HCT116 (cell line): ENCODE measurements around the gene MEIS1. TPM values are rescaled to one million over a fixed set of nuclear protein-coding genes. Genes with fewer than 3 reads are reported as not detected.

ENCODE experiments used
- ATAC-seq: fragments of 200-7000 bp; cut with Tn5 transposase; 2 replicates; pipeline ENCODE4 v1.9.1; 2020; ENCODE audit warnings: mild to moderate bottlenecking, moderate library complexity
- BruUV-seq: library from RNA; stranded (reverse); fragments of 400-500 nt; replicated peaks from 2 replicates; lab custom pipeline; 2021; lab: Mats Ljungman, UMichigan
- CTCF ChIA-PET: fragments of 300-600 bp; sonication (Branson Sonifier 250); formaldehyde crosslinking; loops from one replicate; lab custom pipeline; 2021; ENCODE audit warnings: antibody characterized with exemption; lab: Charles Lee
- POLR2A ChIA-PET: fragments of 300-600, 350-600 bp; sonication (Branson Sonifier 250); formaldehyde crosslinking; loops from one replicate; lab custom pipeline; 2021; ENCODE audit warnings: antibody characterized with exemption; lab: Charles Lee
- RAD21 ChIA-PET, 2 experiments: fragments of 300-600 bp; sonication (Branson Sonifier 250); formaldehyde crosslinking; loops; one replicate each; lab custom pipeline; 2023; ENCODE audit warnings: low total read pairs in 2 of 2; ENCODE audit not compliant: uncharacterized antibody in 2 of 2, unreplicated experiment in 2 of 2, low non-redundant PET in 1 of 2; lab: Charles Lee
- DNase-seq: peaks from one replicate; pipeline ENCODE4 v3.0.0-alpha.2; 2010; ENCODE audit warnings: low read depth, low spot score
- H2AFZ ChIP-seq: fragments of 200-600 bp; shearing (Covaris generic), sonication (generic); 2 replicates; pipeline ENCODE4 v1.6.1; 2017; ENCODE audit warnings: low read depth, mixed run types, mixed read lengths, antibody characterized with exemption, low read length; ENCODE audit not compliant: poor library complexity, severe bottlenecking
- H3K27ac ChIP-seq: 2 replicates; pipeline ENCODE4 v1.5.1; 2012; ENCODE audit warnings: low read depth, low read length
- H3K27me3 ChIP-seq: fragments of 200-600 bp; sonication (generic); 2 replicates; pipeline ENCODE4 v1.6.1; 2016; ENCODE audit warnings: mixed run types, low read length, mixed read lengths; ENCODE audit not compliant: insufficient read depth
- H3K36me3 ChIP-seq, 2 experiments: fragments of 200-500 bp in 1 of 2; fragments of 200-600 bp in 1 of 2; sonication (Bioruptor generic) in 1 of 2; sonication (generic) in 1 of 2; 2 replicates each; pipeline versions ENCODE4 v1.5.1 to v1.6.1; 2014 to 2016; ENCODE audit warnings: low read length in 2 of 2, inconsistent platforms in 1 of 2, mixed read lengths in 1 of 2, mixed run types in 1 of 2; ENCODE audit not compliant: insufficient read depth in 2 of 2, control insufficient read depth in 1 of 2
- H3K4me1 ChIP-seq, 2 experiments: fragments of 200-600 bp in 1 of 2; sonication (generic) in 1 of 2; 2 replicates each; pipeline versions ENCODE4 v1.5.1 to v1.6.1; 2012 to 2017; ENCODE audit warnings: low read length in 2 of 2, inconsistent platforms in 1 of 2, mild to moderate bottlenecking in 1 of 2, mixed read lengths in 1 of 2, mixed run types in 1 of 2, moderate library complexity in 1 of 2; ENCODE audit not compliant: insufficient read depth in 2 of 2, control insufficient read depth in 1 of 2
- H3K4me2 ChIP-seq: fragments of 200-600 bp; sonication (generic); 2 replicates; pipeline ENCODE4 v1.6.1; 2017; ENCODE audit warnings: mixed run types, low read length, mixed read lengths
- H3K4me3 ChIP-seq, 2 experiments: fragments of 200-600 bp in 1 of 2; sonication (generic) in 1 of 2; replicated peaks in 1 of 2; 2 replicates each; pipeline ENCODE4 v1.5.1; 2011 to 2016; ENCODE audit warnings: low read length in 2 of 2, control low read depth in 1 of 2, low read depth in 1 of 2, mild to moderate bottlenecking in 1 of 2, mixed read lengths in 1 of 2, mixed run types in 1 of 2
- H3K79me2 ChIP-seq: fragments of 200-600 bp; sonication (generic); 2 replicates; pipeline ENCODE4 v1.6.1; 2017; ENCODE audit warnings: mild to moderate bottlenecking, mixed run types, low read length, moderate library complexity, mixed read lengths; ENCODE audit not compliant: insufficient read depth
- H3K9ac ChIP-seq: fragments of 200-600 bp; sonication (generic); 2 replicates; pipeline ENCODE4 v1.6.1; 2016; ENCODE audit warnings: low read length, mixed read lengths
- H3K9me2 ChIP-seq: fragments of 200-600 bp; sonication (generic), shearing (Covaris generic); 2 replicates; pipeline ENCODE4 v1.6.1; 2017; ENCODE audit warnings: mixed run types, mild to moderate bottlenecking, moderate library complexity; ENCODE audit not compliant: insufficient read depth
- H3K9me3 ChIP-seq, 2 experiments: fragments of 200-500 bp in 1 of 2; fragments of 200-600 bp in 1 of 2; sonication (Bioruptor generic) in 1 of 2; sonication (generic) in 1 of 2; 2 replicates each; pipeline ENCODE4 v1.6.1; 2014 to 2017; ENCODE audit warnings: low read length in 2 of 2, mixed read lengths in 2 of 2, inconsistent platforms in 1 of 2, low read depth in 1 of 2, mild to moderate bottlenecking in 1 of 2, mixed run types in 1 of 2, moderate library complexity in 1 of 2; ENCODE audit not compliant: control insufficient read depth in 1 of 2, insufficient read depth in 1 of 2
- H4K20me1 ChIP-seq: fragments of 200-600 bp; sonication (generic), shearing (Covaris generic); 2 replicates; pipeline ENCODE4 v1.6.1; 2017; ENCODE audit warnings: mixed run types, mild to moderate bottlenecking, moderate library complexity; ENCODE audit not compliant: insufficient read depth
- ATF3 ChIP-seq: IDR thresholded peaks from 2 replicates; pipeline ENCODE4 v1.6.1; 2012
- CBX3 ChIP-seq: IDR thresholded peaks from 2 replicates; pipeline ENCODE4 v1.6.1; 2012; ENCODE audit warnings: low read depth
- CEBPB ChIP-seq: IDR thresholded peaks from 2 replicates; pipeline ENCODE4 v1.6.1; 2012; ENCODE audit warnings: low read depth
- CTCF ChIP-seq, 3 experiments: fragments of 200-600 bp in 1 of 3; sonication (generic) in 1 of 3; IDR thresholded peaks in 2 of 3; conservative IDR thresholded peaks in 1 of 3; 2 replicates each; pipeline ENCODE4 v1.5.1; 2012 to 2017; ENCODE audit warnings: low read depth in 2 of 3, low read length in 2 of 3, antibody characterized with exemption in 1 of 3, borderline replicate concordance in 1 of 3, control low read depth in 1 of 3, mild to moderate bottlenecking in 1 of 3, mixed read lengths in 1 of 3, mixed run types in 1 of 3, moderate library complexity in 1 of 3; ENCODE audit not compliant: insufficient read depth in 1 of 3
- EGR1 ChIP-seq: IDR thresholded peaks from 2 replicates; pipeline ENCODE4 v1.6.1; 2012; ENCODE audit warnings: low read depth
- EZH2 ChIP-seq: fragments of 200-600 bp; sonication (generic); IDR thresholded peaks from 2 replicates; pipeline ENCODE4 v1.6.1; 2017; ENCODE audit warnings: antibody characterized with exemption, mixed run types
- FOSL1 ChIP-seq: IDR thresholded peaks from 2 replicates; pipeline ENCODE4 v1.6.1; 2012; ENCODE audit warnings: low read depth
- MAX ChIP-seq: IDR thresholded peaks from 2 replicates; pipeline ENCODE4 v1.6.1; 2012
- POLR2A ChIP-seq: IDR thresholded peaks from 2 replicates; pipeline ENCODE4 v1.7.0; 2011; ENCODE audit warnings: borderline replicate concordance; ENCODE audit not compliant: insufficient read depth, insufficient read length; ENCODE audit errors: extremely low read depth
- POLR2AphosphoS5 ChIP-seq: IDR thresholded peaks from 2 replicates; pipeline ENCODE4 v1.6.1; 2011; ENCODE audit warnings: mild to moderate bottlenecking, low read depth, low read length, moderate library complexity
- RAD21 ChIP-seq: IDR thresholded peaks from 2 replicates; pipeline ENCODE4 v1.6.1; 2012; ENCODE audit warnings: low read depth, mild to moderate bottlenecking
- SIN3A ChIP-seq: IDR thresholded peaks from 2 replicates; pipeline ENCODE4 v1.6.1; 2012; ENCODE audit warnings: low read depth
- SRF ChIP-seq: IDR thresholded peaks from 2 replicates; pipeline ENCODE4 v1.6.1; 2012; ENCODE audit warnings: low read depth
- ZFX ChIP-seq: fragments of 450-650 bp; IDR thresholded peaks from 2 replicates; pipeline ENCODE4 v1.6.1; 2017
- intact Hi-C: fragments of 100-400 bp; cut with micrococcal nuclease; formaldehyde crosslinking; loops from 2 replicates; pipeline ENCODE4 v1.10.0; 2022
- total RNA-seq: library from RNA; stranded (reverse); gene quantifications from one replicate; pipeline ENCODE4 v1.2.1, GENCODE V29; 2021; ENCODE audit not compliant: unreplicated experiment

The MEIS1 gene
- total RNA-seq, 1 experiment from 2014 or later: 0.32 TPM

GRCh38 chr2:66576311-66576560 is 141.3 kb downstream of the MEIS1 start:
- Histone ChIP-seq H3K9ac (no peak overlapping the region), H3K79me2 (no peaks in the 10 kb centered on the region), H3K27me3 (no peaks in the 10 kb centered on the region), H3K9me3 (no peaks in the 10 kb centered on the region), H3K27ac (no peak overlapping the region), H3K4me1 (no peaks in the 10 kb centered on the region), H3K9me2 (no peaks in the 10 kb centered on the region), H3K4me2 (no peak overlapping the region), H3K36me3 (no peaks in the 10 kb centered on the region), H3K4me3 (no peak overlapping the region), H4K20me1 (no peaks in the 10 kb centered on the region), H2AFZ (no peak overlapping the region)
- ChIA-PET POLR2A (no interaction called here), CTCF (no interaction called here), RAD21 (no interaction called here)
- intact Hi-C loops: no loop called here
- DNase-seq (no peak), ATAC-seq (no peak)
- BruUV-seq: no TSS peak
- TF ChIP-seq ZFX (no peak), SRF (no peak), EGR1 (no peak), CEBPB (no peak), POLR2AphosphoS5 (no peak), SIN3A (no peak), FOSL1 (no peak), MAX (no peak), CTCF (IDR thresholded peaks at IDR 0.05 in 2 of 3, conservative IDR thresholded peaks at IDR 0.05 in 1 of 3; ENCODE audit: borderline replicate concordance in 1 of 3, insufficient read depth in 1 of 3, low read depth in 2 of 3, low read length in 2 of 3) (no peak), ATF3 (no peak), POLR2A (no peak), RAD21 (no peak), CBX3 (no peak), EZH2 (no peak)
